Heart right ventricle (tissue), 16 donors: Measurements from ENCODE around the gene CD300LF. TPM values are rescaled to one million over a fixed set of nuclear protein-coding genes. Genes with fewer than 3 reads are reported as not detected.

Experiments used
- ATAC-seq, 8 donors: fragments of 200-7000 bp; cut with Tn5 transposase; one replicate each; pipeline ENCODE4 v1.9.1; 2020; ENCODE audit warnings: mild to moderate bottlenecking in 8 of 8, moderate library complexity in 8 of 8, moderate number of reproducible peaks in 1 of 8
- DNase-seq, 2 donors: peaks; one replicate each; pipeline ENCODE4 v3.0.0-alpha.2; 2020
- H3K27ac ChIP-seq, 10 donors: fragments of 200-600 bp; sonication (generic) in 2 of 10; one replicate each; pipeline versions ENCODE4 v1.5.0 to v1.8.0; 2020 to 2022; ENCODE audit warnings: mild to moderate bottlenecking in 3 of 10
- H3K27me3 ChIP-seq, 7 donors: fragments of 200-600 bp; one replicate each; pipeline ENCODE4 v1.8.0; 2021 to 2022; ENCODE audit warnings: mild to moderate bottlenecking in 2 of 7
- H3K36me3 ChIP-seq, 9 donors: fragments of 200-600 bp; sonication (generic) in 1 of 9; one replicate each; pipeline versions ENCODE4 v1.5.0 to v1.8.0; 2020 to 2022; ENCODE audit warnings: mild to moderate bottlenecking in 2 of 9
- H3K4me1 ChIP-seq, 9 donors: fragments of 200-600 bp; sonication (generic) in 1 of 9; one replicate each; pipeline versions ENCODE4 v1.5.0 to v1.8.0; 2020 to 2022; ENCODE audit warnings: mild to moderate bottlenecking in 4 of 9
- H3K4me3 ChIP-seq, 10 donors: fragments of 200-600 bp; sonication (generic) in 2 of 10; one replicate each; pipeline versions ENCODE4 v1.5.0 to v1.8.0; 2020 to 2022; ENCODE audit warnings: mild to moderate bottlenecking in 7 of 10, moderate library complexity in 2 of 10
- H3K9me3 ChIP-seq, 11 donors: fragments of 200-600 bp in 10 of 11; sonication (generic) in 2 of 11; one replicate each; pipeline versions ENCODE4 v1.5.0 to v1.8.0; 2013 to 2022; ENCODE audit warnings: mild to moderate bottlenecking in 2 of 11, control low read depth in 1 of 11, moderate library complexity in 1 of 11
- CTCF ChIP-seq, 9 donors: fragments of 200-600 bp; sonication (generic) in 2 of 9; IDR thresholded peaks; one replicate each; pipeline versions ENCODE4 v1.5.0 to v1.8.0; 2021 to 2022; ENCODE audit warnings: antibody characterized with exemption in 9 of 9, mild to moderate bottlenecking in 5 of 9, moderate library complexity in 1 of 9
- WGBS, 2 donors: extraction: QIAGEN DNeasy Blood & Tissue Kit; methylation state at CpG; one replicate each; pipeline ENCODE4 v1.1.7; 2013; ENCODE audit warnings: inconsistent platforms in 1 of 2; 5-methylcytosine and 5-hydroxymethylcytosine counted together
- intact Hi-C, 10 donors: fragments of 100-400 bp; cut with DNase I; formaldehyde crosslinking; loops; one replicate each; pipeline versions ENCODE4 v1.11.1 to v1.14.2; 2022
- polyA plus RNA-seq, 2 donors: library from polyadenylated mRNA; stranded (reverse); fragments of 200-250 nt; gene quantifications; one replicate each; pipeline ENCODE4 v1.2.3, GENCODE V29; 2013
- total RNA-seq, 10 donors: library from RNA; stranded (reverse); fragmentation: NEBNext Ultra II Directional in 3 of 10; extraction: Animal tissue kit (Norgen Biotek cat#: 25700) in 3 of 10; gene quantifications; one replicate each; pipeline versions ENCODE4 v1.2.1 to v1.2.4, GENCODE V29; 2021 to 2023
- donor health status: Arrhythmogenic right ventricular cardiomyopathy.
- donor health status: ischemic (EF 13 %, LVEDD 7.1; RV severe dilation, severe dysfunction).
- donor health status: healthy with polysubstance abuse.
- donor health status: DM: no; HTN: yes; CAD: no.
- donor health status: DM: no; HTN: no; CAD: no.
- donor health status: ischemic (EF 25% LVEDD 6.9; RV normal size, moderate dysfunction).
- donor health status: ischemic (EF 25% LVEDD 5.7; RV mildly dilated, moderate dysfunction).
- donor health status: healthy.
- donor health status: DM: yes; HTN: yes; CAD: no.
- donor health status: Ischemic cardiomyopathy.
- donor health status: ischemic (EF 35%, LVEDD 5.7; RV mildly dilated, moderate dysfunction).
- donor health status: nonischemic (EF 11% LVEDD 7.7; RV severe dilation, severe dysfunction).
- donor health status: DM: yes; HTN: yes; CAD: no.
- donor health status: PGD.
- donor health status: ischemic (EF 29% LVEDD 5.4; RV normal size, mild dysfunction).
- donor health status: nonischemic (EF 23%, LVEDD 6.1; RV moderate dilation, normal function).

CD300LF gene
- total and polyA plus RNA-seq, 12 donors = 0.13 to 4.5 (median 0.34) TPM; not detected in 3

- no peaks in the 10 kb centered on the region for H3K9me3 ChIP-seq
- H3K27me3 ChIP-seq = peaks cover 0 to 54% (median 37%) of the 10 kb centered on the region in 7 donors
These were observed 20.8 kb upstream of the CD300LF start for GRCh38 chr17:74733365-74734122.

GRCh38 chr17:74732042-74732867 lies 19.5 kb upstream of the CD300LF start:
- Histone ChIP-seq H3K27ac (no peak overlapping the region), H3K27me3 (peaks cover 0 to 41% (median 24%) of the 10 kb centered on the region in 7 donors), H3K36me3 (no peaks in the 10 kb centered on the region), H3K4me3 (no peak overlapping the region), H3K9me3 (no peaks in the 10 kb centered on the region), H3K4me1 (peaks cover 0 to 32% (median 12%) of the 10 kb centered on the region in 9 donors)
- TF ChIP-seq CTCF (IDR thresholded peaks at IDR 0.05) = no peak
- DNase-seq = no peak
- WGBS, 2 donors = 74 to 80% methylated on average over 12 of the region's 12 CpGs
- intact Hi-C loops = loop anchor here in 2 of 10 donors (10.0 kb wide), 2 partner anchors 77 to 167 kb away; partner anchors contain the start of gene CD300H (in 1 of the 2)
- ATAC-seq = no peak

More at GRCh38 chr17:74733365-74734122, 20.8 kb upstream of the CD300LF start:
- TF ChIP-seq CTCF (IDR thresholded peaks at IDR 0.05) = no peak
- ATAC-seq (no peak), DNase-seq (no peak)
- intact Hi-C loops = loop anchor here in 2 of 10 donors (10.0 kb wide), 2 partner anchors 79 to 169 kb away; partner anchors contain the start of gene CD300H (in 1 of the 2)
- Histone ChIP-seq H3K4me3 (no peak overlapping the region), H3K27ac (no peak overlapping the region), H3K4me1 (peaks cover 7 to 44% (median 22%) of the 10 kb centered on the region in 9 donors), H3K36me3 (no peaks in the 10 kb centered on the region)
- 63 to 64% methylated on average over 9 of the region's 9 CpGs for WGBS, 2 donors

GRCh38 chr17:74731347-74731605 lies 18.6 kb upstream of the CD300LF start:
- H3K27me3 ChIP-seq = peaks cover 0 to 32% (median 14%) of the 10 kb centered on the region in 7 donors
- H3K27ac ChIP-seq = no peak overlapping the region
- intact Hi-C loops = loop anchor here in 2 of 10 donors (10.0 kb wide), 2 partner anchors 76 to 166 kb away; partner anchors contain the start of gene CD300H (in 1 of the 2)
- no peak overlapping the region for H3K4me3 ChIP-seq
- H3K9me3 ChIP-seq = no peaks in the 10 kb centered on the region
- H3K36me3 ChIP-seq = no peaks in the 10 kb centered on the region
- H3K4me1 ChIP-seq = peaks cover 0 to 22% (median 2%) of the 10 kb centered on the region in 9 donors
- TF ChIP-seq CTCF (IDR thresholded peaks at IDR 0.05) = no peak
- 65 to 74% methylated on average over 4 of the region's 4 CpGs for WGBS, 2 donors
- DNase-seq = no peak
- ATAC-seq = no peak
